HEK293 (cell line): ENCODE data around the gene VSTM2B.

Experiments
- ATF2 ChIP-seq: fragments of 450-650 bp; formaldehyde crosslinking; IDR thresholded peaks from 2 replicates; pipeline ENCODE4 v1.5.1; 2016; ENCODE audit warnings: missing biosample characterization, missing genetic modification characterization, low read depth
- HOXA7 ChIP-seq: sonication (generic); formaldehyde crosslinking; IDR thresholded peaks from 2 replicates; pipeline ENCODE4 v1.8.1; 2022; ENCODE audit warnings: missing genetic modification reagents, borderline replicate concordance
- OSR2 ChIP-seq: fragments of 450-650 bp; formaldehyde crosslinking; IDR thresholded peaks from 2 replicates; pipeline ENCODE4 v1.5.1; 2016; ENCODE audit warnings: missing biosample characterization, missing genetic modification characterization
- PRDM10 ChIP-seq: fragments of 450-650 bp; formaldehyde crosslinking; IDR thresholded peaks from 2 replicates; pipeline ENCODE4 v1.5.1; 2016; ENCODE audit warnings: missing biosample characterization, missing genetic modification characterization
- PRDM2 ChIP-seq: fragments of 450-650 bp; formaldehyde crosslinking; IDR thresholded peaks from 2 replicates; pipeline ENCODE4 v1.5.1; 2016; ENCODE audit warnings: missing biosample characterization, missing genetic modification characterization, borderline replicate concordance
- SETDB1 ChIP-seq: IDR thresholded peaks from one replicate; pipeline ENCODE4 v1.6.1; 2017; ENCODE audit warnings: mild to moderate bottlenecking, low read length, moderate library complexity, mixed read lengths; ENCODE audit not compliant: insufficient read length
- YY1 ChIP-seq: fragments of 450-650 bp; formaldehyde crosslinking; IDR thresholded peaks from 2 replicates; pipeline ENCODE4 v1.5.1; 2018; ENCODE audit warnings: missing biosample characterization, missing genetic modification characterization
- ZBTB17 ChIP-seq: fragments of 450-650 bp; formaldehyde crosslinking; IDR thresholded peaks from 2 replicates; pipeline ENCODE4 v1.5.1; 2016; ENCODE audit warnings: missing biosample characterization, missing genetic modification characterization
- ZBTB20 ChIP-seq: fragments of 450-650 bp; formaldehyde crosslinking; IDR thresholded peaks from 2 replicates; pipeline ENCODE4 v1.5.1; 2016; ENCODE audit warnings: missing biosample characterization, missing genetic modification characterization
- ZBTB21 ChIP-seq: fragments of 450-650 bp; formaldehyde crosslinking; IDR thresholded peaks from 2 replicates; pipeline ENCODE4 v1.5.1; 2017; ENCODE audit warnings: missing biosample characterization, missing genetic modification characterization
- ZBTB49 ChIP-seq: fragments of 450-650 bp; formaldehyde crosslinking; IDR thresholded peaks from 2 replicates; pipeline ENCODE4 v1.5.1; 2016; ENCODE audit warnings: missing biosample characterization, missing genetic modification characterization, low read depth
- ZFP3 ChIP-seq: fragments of 450-650 bp; formaldehyde crosslinking; IDR thresholded peaks from 2 replicates; pipeline ENCODE4 v1.5.1; 2016; ENCODE audit warnings: low read depth, missing biosample characterization, missing genetic modification characterization
- ZNF140 ChIP-seq: fragments of 450-650 bp; formaldehyde crosslinking; IDR thresholded peaks from 2 replicates; pipeline ENCODE4 v1.5.1; 2016; ENCODE audit warnings: missing biosample characterization, missing genetic modification characterization
- ZNF266 ChIP-seq: fragments of 450-650 bp; formaldehyde crosslinking; IDR thresholded peaks from 2 replicates; pipeline ENCODE4 v1.5.1; 2016; ENCODE audit warnings: missing biosample characterization, missing genetic modification characterization, low read depth
- ZNF274 ChIP-seq, 2 experiments: fragments of 200-500 bp in 1 of 2; fragments of 450-650 bp in 1 of 2; sonication (Bioruptor generic) in 1 of 2; formaldehyde crosslinking in 1 of 2; IDR thresholded peaks; 2 replicates each; pipeline versions ENCODE4 v1.5.1 to v1.6.1; 2014 to 2016; ENCODE audit warnings: borderline replicate concordance in 1 of 2, inconsistent platforms in 1 of 2, low read length in 1 of 2, missing biosample characterization in 1 of 2, missing genetic modification characterization in 1 of 2
- ZNF311 ChIP-seq: fragments of 450-650 bp; formaldehyde crosslinking; IDR thresholded peaks from 2 replicates; pipeline ENCODE4 v1.5.1; 2017; ENCODE audit warnings: missing biosample characterization, missing genetic modification characterization, borderline replicate concordance
- ZNF341 ChIP-seq: fragments of 450-650 bp; formaldehyde crosslinking; IDR thresholded peaks from 2 replicates; pipeline ENCODE4; 2016; ENCODE audit warnings: low read depth, missing biosample characterization, missing genetic modification characterization
- ZNF423 ChIP-seq: fragments of 450-650 bp; formaldehyde crosslinking; IDR thresholded peaks from 2 replicates; pipeline ENCODE4 v1.5.1; 2016; ENCODE audit warnings: missing biosample characterization, missing genetic modification characterization
- ZNF518A ChIP-seq: fragments of 450-650 bp; formaldehyde crosslinking; conservative IDR thresholded peaks from 2 replicates; pipeline ENCODE4 v1.5.1; 2016; ENCODE audit warnings: low read depth, missing biosample characterization, missing genetic modification characterization
- ZNF596 ChIP-seq: fragments of 450-650 bp; IDR thresholded peaks from 2 replicates; pipeline ENCODE4 v1.5.0; 2018; ENCODE audit warnings: missing biosample characterization, mild to moderate bottlenecking, missing genetic modification characterization, moderate library complexity

The VSTM2B gene

GRCh38 chr19:29610574-29611271 lies 84.9 kb downstream of the VSTM2B start (continued):
- no peak for TF ChIP-seq PRDM10
- TF ChIP-seq YY1: no peak
- no peak for TF ChIP-seq OSR2
- no peak for TF ChIP-seq ATF2 (tag by site-specific recombination)
- TF ChIP-seq ZNF518A (tag by site-specific recombination): no peak
- TF ChIP-seq ZBTB17 (tag by site-specific recombination): peak; percentile 76
- no peak for TF ChIP-seq PRDM2 (tag by site-specific recombination)
- TF ChIP-seq ZFP3 (tag by site-specific recombination): no peak
- no peak for TF ChIP-seq ZBTB21 (tag by site-specific recombination)
- TF ChIP-seq ZNF266 (tag by site-specific recombination): no peak
- TF ChIP-seq ZNF423 (tag by site-specific recombination): no peak
- TF ChIP-seq HOXA7 (CRISPR knock-in tag): no peak
- TF ChIP-seq ZNF596 (tag by site-specific recombination): no peak
- no peak for TF ChIP-seq ZBTB49
- no peak for TF ChIP-seq SETDB1
- no peak for TF ChIP-seq ZNF140 (tag by site-specific recombination)
- no peak for TF ChIP-seq ZNF274 (IDR thresholded peaks at IDR 0.05; ENCODE audit: low read length)
- TF ChIP-seq ZNF274 (tag by site-specific recombination; IDR thresholded peaks at IDR 0.05; ENCODE audit: borderline replicate concordance): no peak
- no peak for TF ChIP-seq ZNF341
- TF ChIP-seq ZBTB20 (tag by site-specific recombination): no peak
- no peak for TF ChIP-seq ZNF311 (tag by site-specific recombination)
